HepG2 (cell line): ENCODE data around the gene MUL1. TPM values are rescaled to one million over a fixed set of nuclear protein-coding genes. Genes with fewer than 3 reads are reported as not detected.

Source experiments
- TP53 ChIP-seq: sonication (generic); formaldehyde crosslinking; conservative IDR thresholded peaks from 2 replicates; pipeline ENCODE4 v1.4.0; 2020; ENCODE audit warnings: missing genetic modification reagents
- ZNF143 ChIP-seq: sonication (generic); formaldehyde crosslinking; IDR thresholded peaks from 2 replicates; pipeline ENCODE4 v1.4.0; 2020; ENCODE audit warnings: missing genetic modification reagents
- ZNF598 ChIP-seq: sonication (generic); formaldehyde crosslinking; IDR thresholded peaks from 2 replicates; pipeline ENCODE4 v1.5.1; 2020; ENCODE audit warnings: mild to moderate bottlenecking, missing genetic modification reagents, borderline replicate concordance
- polyA plus RNA-seq, 8 experiments: library from polyadenylated mRNA; depleted of rRNA in 3 of 8; stranded (reverse) in 7 of 8; unstranded in 1 of 8; fragments of >200 nt; fragmentation: Illumina TruSeq in 4 of 8; extraction: Trizol in 4 of 8; gene quantifications; 2 replicates each; pipeline versions ENCODE4 v1.2.1 to v1.2.3, GENCODE V29; 2011 to 2016; ENCODE audit warnings: low read depth in 4 of 8, missing spikeins in 1 of 8, mixed read lengths in 1 of 8; ENCODE audit not compliant: insufficient read depth in 1 of 8
- total RNA-seq, 5 experiments: library from RNA; depleted of rRNA; stranded (reverse); fragments of >200 nt; fragmentation: Illumina TruSeq; extraction: Trizol; gene quantifications; 2 replicates each; pipeline ENCODE4 v1.2.3, GENCODE V29; 2016; ENCODE audit warnings: low read depth in 1 of 5
- TF ChIP-seq, protein P1 (sequence below): sonication (generic); formaldehyde crosslinking; IDR thresholded peaks from 2 replicates; pipeline ENCODE4 v1.5.1; 2020; ENCODE audit warnings: mild to moderate bottlenecking, missing genetic modification reagents, moderate library complexity
- TF ChIP-seq, protein P2 (sequence below): sonication (generic); formaldehyde crosslinking; IDR thresholded peaks from 2 replicates; pipeline ENCODE4 v1.5.0; 2020; ENCODE audit warnings: mild to moderate bottlenecking, missing genetic modification reagents, borderline replicate concordance
- TF ChIP-seq, protein P3 (sequence below): sonication (generic); formaldehyde crosslinking; IDR thresholded peaks from 2 replicates; pipeline ENCODE4 v1.5.0; 2020; ENCODE audit warnings: mild to moderate bottlenecking, missing genetic modification reagents

MUL1 gene
- total and polyA plus RNA-seq, 2 of the 13 experiments (the other 11 are each of a cell fraction or from before 2014, with no cell fraction given), result 21.5 to 26.5 TPM

DNA sequence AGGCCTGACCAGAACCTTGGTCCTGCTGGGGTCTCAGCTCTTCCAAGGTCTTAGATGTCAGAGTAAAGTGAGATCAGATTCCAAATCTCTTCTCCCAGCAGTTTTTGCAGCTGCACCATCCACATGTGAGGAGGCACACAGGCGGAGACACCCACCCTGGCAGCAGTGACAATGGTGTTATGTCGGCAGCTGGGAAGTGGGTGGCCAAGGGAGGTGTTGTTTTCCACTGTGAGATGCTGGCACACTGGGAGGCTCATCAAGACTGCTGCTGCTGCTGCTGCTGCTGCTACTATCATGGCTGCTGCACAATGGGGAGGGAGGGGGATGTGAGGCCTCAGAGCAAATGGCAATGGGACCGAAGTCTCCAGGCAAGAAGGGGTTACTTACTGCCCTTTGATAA lies 45.6 kb downstream of the MUL1 start (continued):
- TF ChIP-seq, protein P1, sequence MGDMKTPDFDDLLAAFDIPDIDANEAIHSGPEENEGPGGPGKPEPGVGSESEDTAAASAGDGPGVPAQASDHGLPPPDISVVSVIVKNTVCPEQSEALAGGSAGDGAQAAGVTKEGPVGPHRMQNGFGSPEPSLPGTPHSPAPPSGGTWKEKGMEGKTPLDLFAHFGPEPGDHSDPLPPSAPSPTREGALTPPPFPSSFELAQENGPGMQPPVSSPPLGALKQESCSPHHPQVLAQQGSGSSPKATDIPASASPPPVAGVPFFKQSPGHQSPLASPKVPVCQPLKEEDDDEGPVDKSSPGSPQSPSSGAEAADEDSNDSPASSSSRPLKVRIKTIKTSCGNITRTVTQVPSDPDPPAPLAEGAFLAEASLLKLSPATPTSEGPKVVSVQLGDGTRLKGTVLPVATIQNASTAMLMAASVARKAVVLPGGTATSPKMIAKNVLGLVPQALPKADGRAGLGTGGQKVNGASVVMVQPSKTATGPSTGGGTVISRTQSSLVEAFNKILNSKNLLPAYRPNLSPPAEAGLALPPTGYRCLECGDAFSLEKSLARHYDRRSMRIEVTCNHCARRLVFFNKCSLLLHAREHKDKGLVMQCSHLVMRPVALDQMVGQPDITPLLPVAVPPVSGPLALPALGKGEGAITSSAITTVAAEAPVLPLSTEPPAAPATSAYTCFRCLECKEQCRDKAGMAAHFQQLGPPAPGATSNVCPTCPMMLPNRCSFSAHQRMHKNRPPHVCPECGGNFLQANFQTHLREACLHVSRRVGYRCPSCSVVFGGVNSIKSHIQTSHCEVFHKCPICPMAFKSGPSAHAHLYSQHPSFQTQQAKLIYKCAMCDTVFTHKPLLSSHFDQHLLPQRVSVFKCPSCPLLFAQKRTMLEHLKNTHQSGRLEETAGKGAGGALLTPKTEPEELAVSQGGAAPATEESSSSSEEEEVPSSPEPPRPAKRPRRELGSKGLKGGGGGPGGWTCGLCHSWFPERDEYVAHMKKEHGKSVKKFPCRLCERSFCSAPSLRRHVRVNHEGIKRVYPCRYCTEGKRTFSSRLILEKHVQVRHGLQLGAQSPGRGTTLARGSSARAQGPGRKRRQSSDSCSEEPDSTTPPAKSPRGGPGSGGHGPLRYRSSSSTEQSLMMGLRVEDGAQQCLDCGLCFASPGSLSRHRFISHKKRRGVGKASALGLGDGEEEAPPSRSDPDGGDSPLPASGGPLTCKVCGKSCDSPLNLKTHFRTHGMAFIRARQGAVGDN, result no peak
- TF ChIP-seq, protein P2, sequence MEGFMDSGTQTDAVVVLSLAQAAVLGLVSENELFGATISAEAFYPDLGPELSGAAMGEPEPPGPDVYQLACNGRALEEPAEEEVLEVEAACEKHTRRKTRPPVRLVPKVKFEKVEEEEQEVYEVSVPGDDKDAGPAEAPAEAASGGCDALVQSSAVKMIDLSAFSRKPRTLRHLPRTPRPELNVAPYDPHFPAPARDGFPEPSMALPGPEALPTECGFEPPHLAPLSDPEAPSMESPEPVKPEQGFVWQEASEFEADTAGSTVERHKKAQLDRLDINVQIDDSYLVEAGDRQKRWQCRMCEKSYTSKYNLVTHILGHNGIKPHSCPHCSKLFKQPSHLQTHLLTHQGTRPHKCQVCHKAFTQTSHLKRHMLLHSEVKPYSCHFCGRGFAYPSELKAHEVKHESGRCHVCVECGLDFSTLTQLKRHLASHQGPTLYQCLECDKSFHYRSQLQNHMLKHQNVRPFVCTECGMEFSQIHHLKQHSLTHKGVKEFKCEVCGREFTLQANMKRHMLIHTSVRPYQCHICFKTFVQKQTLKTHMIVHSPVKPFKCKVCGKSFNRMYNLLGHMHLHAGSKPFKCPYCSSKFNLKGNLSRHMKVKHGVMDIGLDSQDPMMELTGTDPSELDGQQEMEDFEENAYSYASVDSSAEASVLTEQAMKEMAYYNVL (CRISPR knock-in tag), result no peak
- TF ChIP-seq TP53 (no peak), ZNF143 (CRISPR knock-in tag) (no peak), ZNF598 (CRISPR knock-in tag) (no peak)
- TF ChIP-seq, protein P3, sequence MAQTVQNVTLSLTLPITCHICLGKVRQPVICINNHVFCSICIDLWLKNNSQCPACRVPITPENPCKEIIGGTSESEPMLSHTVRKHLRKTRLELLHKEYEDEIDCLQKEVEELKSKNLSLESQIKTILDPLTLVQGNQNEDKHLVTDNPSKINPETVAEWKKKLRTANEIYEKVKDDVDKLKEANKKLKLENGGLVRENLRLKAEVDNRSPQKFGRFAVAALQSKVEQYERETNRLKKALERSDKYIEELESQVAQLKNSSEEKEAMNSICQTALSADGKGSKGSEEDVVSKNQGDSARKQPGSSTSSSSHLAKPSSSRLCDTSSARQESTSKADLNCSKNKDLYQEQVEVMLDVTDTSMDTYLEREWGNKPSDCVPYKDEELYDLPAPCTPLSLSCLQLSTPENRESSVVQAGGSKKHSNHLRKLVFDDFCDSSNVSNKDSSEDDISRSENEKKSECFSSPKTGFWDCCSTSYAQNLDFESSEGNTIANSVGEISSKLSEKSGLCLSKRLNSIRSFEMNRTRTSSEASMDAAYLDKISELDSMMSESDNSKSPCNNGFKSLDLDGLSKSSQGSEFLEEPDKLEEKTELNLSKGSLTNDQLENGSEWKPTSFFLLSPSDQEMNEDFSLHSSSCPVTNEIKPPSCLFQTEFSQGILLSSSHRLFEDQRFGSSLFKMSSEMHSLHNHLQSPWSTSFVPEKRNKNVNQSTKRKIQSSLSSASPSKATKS (CRISPR knock-in tag), result no peak
